ENCODE measurements around the gene FOXRED2.

DNA sequence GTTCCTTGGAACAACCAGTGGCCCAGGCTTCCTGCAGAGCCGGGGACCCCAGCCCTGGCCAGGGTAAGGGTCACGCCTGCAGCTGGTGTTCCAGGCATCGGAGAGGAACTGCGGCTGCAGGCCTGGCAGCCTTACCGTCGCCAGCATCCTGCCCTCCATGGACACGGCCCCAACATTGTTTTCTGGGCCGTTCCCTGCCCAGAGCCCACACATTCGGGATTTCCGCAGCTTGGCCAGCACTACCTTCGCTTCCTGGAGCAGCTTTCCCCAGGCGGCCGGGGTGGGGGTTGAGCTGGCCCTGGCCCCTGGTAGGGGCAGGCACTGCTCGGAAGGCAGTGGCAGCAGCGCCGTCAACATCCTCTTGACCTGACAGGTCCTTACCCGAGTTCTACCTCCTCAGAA is 43.1 kb downstream of the FOXRED2 start:
- TF ChIP-seq, protein P1, sequence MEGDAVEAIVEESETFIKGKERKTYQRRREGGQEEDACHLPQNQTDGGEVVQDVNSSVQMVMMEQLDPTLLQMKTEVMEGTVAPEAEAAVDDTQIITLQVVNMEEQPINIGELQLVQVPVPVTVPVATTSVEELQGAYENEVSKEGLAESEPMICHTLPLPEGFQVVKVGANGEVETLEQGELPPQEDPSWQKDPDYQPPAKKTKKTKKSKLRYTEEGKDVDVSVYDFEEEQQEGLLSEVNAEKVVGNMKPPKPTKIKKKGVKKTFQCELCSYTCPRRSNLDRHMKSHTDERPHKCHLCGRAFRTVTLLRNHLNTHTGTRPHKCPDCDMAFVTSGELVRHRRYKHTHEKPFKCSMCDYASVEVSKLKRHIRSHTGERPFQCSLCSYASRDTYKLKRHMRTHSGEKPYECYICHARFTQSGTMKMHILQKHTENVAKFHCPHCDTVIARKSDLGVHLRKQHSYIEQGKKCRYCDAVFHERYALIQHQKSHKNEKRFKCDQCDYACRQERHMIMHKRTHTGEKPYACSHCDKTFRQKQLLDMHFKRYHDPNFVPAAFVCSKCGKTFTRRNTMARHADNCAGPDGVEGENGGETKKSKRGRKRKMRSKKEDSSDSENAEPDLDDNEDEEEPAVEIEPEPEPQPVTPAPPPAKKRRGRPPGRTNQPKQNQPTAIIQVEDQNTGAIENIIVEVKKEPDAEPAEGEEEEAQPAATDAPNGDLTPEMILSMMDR (IDR thresholded peaks at IDR 0.05), result no peak
- no peak for TF ChIP-seq EZH2 (IDR thresholded peaks at IDR 0.05)
- TF ChIP-seq EZH2phosphoT487 (IDR thresholded peaks at IDR 0.05), result no peak

Data from neural progenitor cell (in vitro differentiated cells).